Sigmoid colon (tissue), 7 donors: Measurements from ENCODE around the gene CEP104. TPM values are rescaled to one million over a fixed set of nuclear protein-coding genes. Genes with fewer than 3 reads are reported as not detected.

Experiments
- DNase-seq: peaks from one replicate; pipeline ENCODE4 v3.0.0-alpha.2; 2019
- H3K27ac ChIP-seq, 4 donors: fragments of 200-600 bp; sonication (generic); one replicate each; pipeline ENCODE4 v1.5.1; 2016 to 2019; ENCODE audit warnings: mild to moderate bottlenecking in 1 of 4
- H3K27me3 ChIP-seq, 3 donors: fragments of 200-600 bp; sonication (generic); one replicate each; pipeline ENCODE4 v1.5.1; 2019; ENCODE audit warnings: mild to moderate bottlenecking in 1 of 3
- H3K36me3 ChIP-seq, 4 donors: fragments of 200-600 bp; sonication (generic); one replicate each; pipeline ENCODE4 v1.5.1; 2016 to 2019
- H3K4me1 ChIP-seq, 4 donors: fragments of 200-600 bp; sonication (generic); one replicate each; pipeline ENCODE4 v1.5.1; 2017 to 2019
- H3K4me3 ChIP-seq, 4 donors: fragments of 200-600 bp; sonication (generic); one replicate each; pipeline ENCODE4 v1.5.1; 2017 to 2019; ENCODE audit warnings: mild to moderate bottlenecking in 2 of 4, moderate library complexity in 1 of 4
- H3K9me3 ChIP-seq, 4 donors: fragments of 200-600 bp in 3 of 4; sonication (generic) in 3 of 4; one replicate each; pipeline versions ENCODE4 v1.5.1 to v1.6.1; 2013 to 2019
- CTCF ChIP-seq, 4 experiments: fragments of 450-650 bp in 3 of 4; fragments of 200-600 bp in 1 of 4; IDR thresholded peaks; one replicate each; pipeline ENCODE4 v1.5.1; 2016 to 2019; ENCODE audit warnings: antibody characterized with exemption in 4 of 4, mild to moderate bottlenecking in 3 of 4, moderate library complexity in 2 of 4
- EP300 ChIP-seq, 4 donors: sonication (generic); formaldehyde crosslinking; IDR thresholded peaks; one replicate each; pipeline ENCODE4 v1.6.1; 2017; ENCODE audit warnings: antibody characterized with exemption in 4 of 4
- POLR2A ChIP-seq, 2 donors: fragments of 450-650 bp; IDR thresholded peaks; one replicate each; pipeline ENCODE4 v1.6.1; 2016; ENCODE audit warnings: antibody characterized with exemption in 2 of 2, mild to moderate bottlenecking in 2 of 2, moderate library complexity in 2 of 2
- POLR2AphosphoS5 ChIP-seq, 4 donors: sonication (generic); formaldehyde crosslinking; IDR thresholded peaks; one replicate each; pipeline ENCODE4 v1.6.1; 2017; ENCODE audit warnings: antibody characterized with exemption in 4 of 4
- WGBS, 2 donors: extraction: QIAGEN DNeasy Blood & Tissue Kit; methylation state at CpG; one replicate each; pipeline ENCODE4 v1.1.7; 2013; 5-methylcytosine and 5-hydroxymethylcytosine counted together
- intact Hi-C: fragments of 100-400 bp; cut with DNase I; formaldehyde crosslinking; loops from one replicate; pipeline ENCODE4 v1.15.1; 2023
- polyA plus RNA-seq, 3 donors: library from polyadenylated mRNA; stranded (reverse); fragments of 200-250 nt; gene quantifications; one replicate each; pipeline ENCODE4 v1.2.3, GENCODE V29; 2013
- small RNA-seq, 3 donors: library from RNA; depleted of rRNA; stranded (forward); fragments of <200 nt; gene quantifications; one replicate each; pipeline ENCODE3, GENCODE V24; 2016
- total RNA-seq, 4 donors: library from RNA; depleted of rRNA; stranded (reverse); fragments of >200 nt; gene quantifications; one replicate each; pipeline ENCODE4 v1.1.0, GENCODE V29; 2016
- donor health status: healthy with polysubstance abuse.
- donor health status: Bipolar disorder and iron deficiency.
- donor health status: healthy.

Gene CEP104
- total and polyA plus RNA-seq, 7 donors: 12.0 to 32.5 (median 21.6) TPM

- TF ChIP-seq CTCF (IDR thresholded peaks at IDR 0.05) (no peak), POLR2AphosphoS5 (IDR thresholded peaks at IDR 0.05) (no peak), POLR2A (IDR thresholded peaks at IDR 0.05) (no peak), EP300 (IDR thresholded peaks at IDR 0.05) (no peak)
- no peak for DNase-seq
- Histone ChIP-seq H3K4me1 (no peaks in the 10 kb centered on the region), H3K27me3 (peaks cover 0 to 35% (median 8%) of the 10 kb centered on the region in 3 donors), H3K9me3 (no peaks in the 10 kb centered on the region), H3K36me3 (no peaks in the 10 kb centered on the region), H3K27ac (no peak overlapping the region), H3K4me3 (no peak overlapping the region)
- 75 to 81% methylated on average over 15 of the region's 15 CpGs for WGBS, 2 donors
- intact Hi-C loops: no loop called here
These were observed 94.7 kb downstream of the CEP104 start for GRCh38 chr1:3762151-3762872.

Small RNA genes lying within 50 kb of the gene (small RNA-seq; reads per million reads assigned to genes)
- 0 reads per million in 3 donors for gene RN7SL574P

Other genes starting within 250 kb of the CEP104 start
- 10 to 100 TPM in 2 of 4 donors, 1 to 10 TPM in 2; 4.3 to 31.9 (median 12.2) TPM for gene MEGF6, start 245.7 kb downstream of the CEP104 start, total RNA-seq
- 1 to 10 TPM in 2 of 3 donors, not detected in 1; 2.4 to 9.8 TPM for gene MEGF6, start 245.7 kb downstream of the CEP104 start, polyA plus RNA-seq
- gene TPRG1L, start 232.2 kb downstream of the CEP104 start, total RNA-seq: 10 to 100 TPM; 34.9 to 51.8 (median 43.2) TPM
- gene TPRG1L, start 232.2 kb downstream of the CEP104 start, polyA plus RNA-seq: 100 to 1,000 TPM in 1 of 3 donors, 10 to 100 TPM in 2; 43.6 to 105 (median 85.9) TPM
- gene WRAP73, start 207.1 kb downstream of the CEP104 start, total RNA-seq: 10 to 100 TPM; 11.4 to 17.2 (median 14.8) TPM
- gene WRAP73, start 207.1 kb downstream of the CEP104 start, polyA plus RNA-seq: 10 to 100 TPM; 17.4 to 24.2 (median 18.7) TPM
- gene TP73, start 204.7 kb downstream of the CEP104 start, total RNA-seq: not detected
- under 1 TPM in 2 of 3 donors, not detected in 1; 0.22 to 0.69 TPM for gene TP73, start 204.7 kb downstream of the CEP104 start, polyA plus RNA-seq
- gene CCDC27, start 104.8 kb downstream of the CEP104 start, total RNA-seq: not detected
- gene CCDC27, start 104.8 kb downstream of the CEP104 start, polyA plus RNA-seq: not detected
- 1 to 10 TPM in 3 of 4 donors, not detected in 1; 6.1 to 8.6 (median 7.5) TPM for gene SMIM1, start 84.5 kb downstream of the CEP104 start, total RNA-seq
- gene SMIM1, start 84.5 kb downstream of the CEP104 start, polyA plus RNA-seq: 10 to 100 TPM in 1 of 3 donors, 1 to 10 TPM in 2; 2.7 to 10.8 (median 3.7) TPM
- gene LRRC47, start 60.7 kb downstream of the CEP104 start, total RNA-seq: 10 to 100 TPM; 26.7 to 36.4 (median 31.2) TPM
- 10 to 100 TPM; 11.4 to 25.9 (median 13.2) TPM for gene LRRC47, start 60.7 kb downstream of the CEP104 start, polyA plus RNA-seq
- 1 to 10 TPM; 2.9 to 7.4 (median 6.6) TPM for gene DFFB, start 265 bp upstream of the CEP104 start, total RNA-seq
- gene DFFB, start 265 bp upstream of the CEP104 start, polyA plus RNA-seq: 1 to 10 TPM; 1.8 to 9.0 (median 3.2) TPM
- gene C1orf174, start 43.1 kb upstream of the CEP104 start, total RNA-seq: 10 to 100 TPM; 23.4 to 33.0 (median 24.5) TPM
- 10 to 100 TPM; 10.8 to 21.2 (median 19.9) TPM for gene C1orf174, start 43.1 kb upstream of the CEP104 start, polyA plus RNA-seq